HepG2 (cell line): ENCODE results near the gene HSDL2. TPM values are rescaled to one million over a fixed set of nuclear protein-coding genes. Genes with fewer than 3 reads are reported as not detected.
"Not testable (repeated sequence)": the region's sequence is repeated elsewhere in the genome, so short reads cannot be mapped to it uniquely, and the experiment has no call there.

ENCODE experiments used
- ATAC-seq: fragments of 200-7000 bp; cut with Tn5 transposase; 3 replicates; pipeline ENCODE4 v1.9.1; 2020; ENCODE audit warnings: mild to moderate bottlenecking, moderate library complexity
- BruUV-seq: library from RNA; stranded (reverse); fragments of 400-500 nt; replicated peaks from 2 replicates; lab custom pipeline; 2021; lab: Mats Ljungman, UMichigan
- CTCF ChIA-PET: fragments of 300-600 bp; formaldehyde crosslinking; extraction: SDS; loops from one replicate; lab custom pipeline; 2021; ENCODE audit warnings: low total read pairs, inconsistent platforms, low intra/inter-chr PET ratio; lab: Yijun Ruan, JAX
- POLR2A ChIA-PET: fragments of 350-600 bp; sonication (Branson Sonifier 250); formaldehyde crosslinking; loops from one replicate; lab custom pipeline; 2020; ENCODE audit warnings: antibody characterized with exemption, inconsistent platforms; lab: Yijun Ruan, JAX
- DNase-seq: peaks from one replicate; pipeline ENCODE4 v3.0.0-alpha.2; 2015; ENCODE audit warnings: low spot score
- FAIRE-seq: peaks from 3 replicates; lab custom pipeline; 2011; peaks lifted over from hg19 to GRCh38; lab: Jason Lieb, UNC
- H2AFZ ChIP-seq: one replicate; pipeline ENCODE4 v1.6.1; 2011; ENCODE audit warnings: low read length, inconsistent platforms
- H3K27ac ChIP-seq: fragments of 300-600 bp; 3 replicates; pipeline ENCODE4 v1.8.0; 2011; ENCODE audit warnings: mixed run types, mild to moderate bottlenecking, mixed read lengths, low read length, inconsistent platforms; ENCODE audit not compliant: insufficient read depth; ENCODE audit errors: extremely low read length
- H3K27me3 ChIP-seq, 2 experiments: fragments of 200-600 bp in 1 of 2; 2 replicates in 1 of 2; 3 replicates in 1 of 2; pipeline versions ENCODE4 v1.6.0 to v1.8.0; 2011; ENCODE audit warnings: low read length in 2 of 2, mild to moderate bottlenecking in 2 of 2, moderate library complexity in 2 of 2, inconsistent platforms in 1 of 2; ENCODE audit not compliant: insufficient read depth in 2 of 2, control insufficient read depth in 1 of 2
- H3K36me3 ChIP-seq, 2 experiments: fragments of 200-600 bp in 1 of 2; replicated peaks in 1 of 2; 2 replicates in 1 of 2; 3 replicates in 1 of 2; pipeline versions ENCODE4 v1.5.1 to v1.8.0; 2011; ENCODE audit warnings: low read length in 2 of 2, inconsistent platforms in 1 of 2; ENCODE audit not compliant: insufficient read depth in 2 of 2, control insufficient read depth in 1 of 2
- H3K4me1 ChIP-seq: 2 replicates; pipeline ENCODE4 v1.5.1; 2012; ENCODE audit warnings: low read length, inconsistent platforms; ENCODE audit not compliant: insufficient read depth
- H3K4me2 ChIP-seq: 2 replicates; pipeline ENCODE4 v1.6.0; 2011; ENCODE audit warnings: low read depth, low read length, inconsistent platforms
- H3K4me3 ChIP-seq, 3 experiments: fragments of 200-600 bp in 1 of 3; sonication (generic), shearing (Covaris generic) in 1 of 3; replicated peaks in 1 of 3; 2 replicates each; pipeline ENCODE4 v1.5.1; 2011 to 2016; ENCODE audit warnings: low read length in 3 of 3, inconsistent platforms in 2 of 3, low read depth in 2 of 3, mild to moderate bottlenecking in 2 of 3, control low read depth in 1 of 3, mixed read lengths in 1 of 3; ENCODE audit not compliant: insufficient read depth in 1 of 3
- H3K79me2 ChIP-seq: one replicate; pipeline ENCODE4 v1.6.1; 2011; ENCODE audit warnings: low read length, inconsistent platforms; ENCODE audit not compliant: insufficient read depth
- H3K9ac ChIP-seq: 2 replicates; pipeline ENCODE4 v1.6.0; 2011; ENCODE audit warnings: mild to moderate bottlenecking, low read depth, low read length, inconsistent platforms; ENCODE audit not compliant: insufficient read depth
- H3K9me3 ChIP-seq: 2 replicates; pipeline ENCODE4 v1.5.1; 2012; ENCODE audit warnings: mild to moderate bottlenecking, low read length
- H4K20me1 ChIP-seq: 2 replicates; pipeline ENCODE4 v1.6.0; 2011; ENCODE audit warnings: inconsistent platforms, mild to moderate bottlenecking, low read length, moderate library complexity; ENCODE audit not compliant: insufficient read depth
- CREM ChIP-seq, 2 experiments: sonication (generic) in 1 of 2; formaldehyde crosslinking in 1 of 2; IDR thresholded peaks; 2 replicates each; pipeline versions ENCODE4 v1.4.0 to v1.6.1; 2016 to 2020; ENCODE audit warnings: antibody characterized with exemption in 1 of 2, mild to moderate bottlenecking in 1 of 2, missing genetic modification reagents in 1 of 2
- EP300 ChIP-seq, 3 experiments: sonication (generic) in 1 of 3; formaldehyde crosslinking in 1 of 3; IDR thresholded peaks; 2 replicates each; pipeline versions ENCODE4 v1.5.1 to v1.6.1; 2011 to 2020; ENCODE audit warnings: low read depth in 2 of 3, low read length in 2 of 3, borderline replicate concordance in 1 of 3, improper control_type of control experiment in 1 of 3, mild to moderate bottlenecking in 1 of 3, missing genetic modification reagents in 1 of 3, moderate library complexity in 1 of 3
- SOX13 ChIP-seq, 3 experiments: fragments of 450-650 bp in 1 of 3; sonication (generic) in 1 of 3; formaldehyde crosslinking in 1 of 3; IDR thresholded peaks in 2 of 3; conservative IDR thresholded peaks in 1 of 3; 2 replicates each; pipeline versions ENCODE4 v1.5.0 to v1.6.1; 2016 to 2020; ENCODE audit warnings: antibody characterized with exemption in 1 of 3, mild to moderate bottlenecking in 1 of 3, missing compliant biosample characterization in 1 of 3, missing genetic modification reagents in 1 of 3, moderate library complexity in 1 of 3
- SOX5 ChIP-seq: IDR thresholded peaks from 2 replicates; pipeline ENCODE4 v1.6.1; 2016; ENCODE audit warnings: borderline replicate concordance
- SOX6 ChIP-seq, 2 experiments: fragments of 450-650 bp in 1 of 2; sonication (generic) in 1 of 2; formaldehyde crosslinking in 1 of 2; IDR thresholded peaks; 2 replicates each; pipeline versions ENCODE4 v1.4.0 to v1.6.1; 2017 to 2020; ENCODE audit warnings: antibody characterized with exemption in 1 of 2, mild to moderate bottlenecking in 1 of 2, missing genetic modification reagents in 1 of 2
- SP5 ChIP-seq: IDR thresholded peaks from 2 replicates; pipeline ENCODE4 v1.6.1; 2016; ENCODE audit warnings: low read depth, borderline replicate concordance
- TCF7 ChIP-seq: sonication (generic); IDR thresholded peaks from 2 replicates; pipeline ENCODE4 v1.6.1; 2016; ENCODE audit warnings: antibody characterized with exemption, low read depth
- THAP11 ChIP-seq: IDR thresholded peaks from 2 replicates; pipeline ENCODE4 v1.6.1; 2016; ENCODE audit warnings: missing biosample characterization, missing genetic modification reagents
- WGBS: methylation state at CpG from one replicate; pipeline ENCODE4 v1.1.6; 2017; ENCODE audit warnings: low lambda C conversion rate; 5-methylcytosine and 5-hydroxymethylcytosine counted together
- in situ Hi-C: cut with HindIII; loops from 2 replicates; pipeline ENCODE4 v1.10.0; 2017; ENCODE audit warnings: low pct_unique_long_range_greater_than_20kb; ENCODE audit not compliant: extremely low pct_ligation_motif_present
- intact Hi-C: fragments of 100-400 bp; cut with micrococcal nuclease; formaldehyde crosslinking; loops from one replicate; pipeline ENCODE4 v1.10.0; 2022; ENCODE audit not compliant: unreplicated experiment
- polyA plus RNA-seq, 8 experiments: library from polyadenylated mRNA; depleted of rRNA in 3 of 8; stranded (reverse) in 7 of 8; unstranded in 1 of 8; fragments of >200 nt; fragmentation: Illumina TruSeq in 4 of 8; extraction: Trizol in 4 of 8; gene quantifications; 2 replicates each; pipeline versions ENCODE4 v1.2.1 to v1.2.3, GENCODE V29; 2011 to 2016; ENCODE audit warnings: low read depth in 4 of 8, missing spikeins in 1 of 8, mixed read lengths in 1 of 8; ENCODE audit not compliant: insufficient read depth in 1 of 8
- total RNA-seq, 5 experiments: library from RNA; depleted of rRNA; stranded (reverse); fragments of >200 nt; fragmentation: Illumina TruSeq; extraction: Trizol; gene quantifications; 2 replicates each; pipeline ENCODE4 v1.2.3, GENCODE V29; 2016; ENCODE audit warnings: low read depth in 1 of 5
- TF ChIP-seq, protein P1 (sequence below): sonication (generic); formaldehyde crosslinking; IDR thresholded peaks from 2 replicates; pipeline ENCODE4 v1.4.0; 2020; ENCODE audit warnings: missing genetic modification reagents
- TF ChIP-seq, protein P2 (sequence below): sonication (generic); formaldehyde crosslinking; IDR thresholded peaks from 2 replicates; pipeline ENCODE4 v1.4.0; 2020; ENCODE audit warnings: missing genetic modification reagents, borderline replicate concordance

Gene HSDL2
- total and polyA plus RNA-seq, 2 of the 13 experiments (the other 11 are each of a cell fraction or from before 2014, with no cell fraction given), result 55.3 to 80.2 TPM

DNA sequence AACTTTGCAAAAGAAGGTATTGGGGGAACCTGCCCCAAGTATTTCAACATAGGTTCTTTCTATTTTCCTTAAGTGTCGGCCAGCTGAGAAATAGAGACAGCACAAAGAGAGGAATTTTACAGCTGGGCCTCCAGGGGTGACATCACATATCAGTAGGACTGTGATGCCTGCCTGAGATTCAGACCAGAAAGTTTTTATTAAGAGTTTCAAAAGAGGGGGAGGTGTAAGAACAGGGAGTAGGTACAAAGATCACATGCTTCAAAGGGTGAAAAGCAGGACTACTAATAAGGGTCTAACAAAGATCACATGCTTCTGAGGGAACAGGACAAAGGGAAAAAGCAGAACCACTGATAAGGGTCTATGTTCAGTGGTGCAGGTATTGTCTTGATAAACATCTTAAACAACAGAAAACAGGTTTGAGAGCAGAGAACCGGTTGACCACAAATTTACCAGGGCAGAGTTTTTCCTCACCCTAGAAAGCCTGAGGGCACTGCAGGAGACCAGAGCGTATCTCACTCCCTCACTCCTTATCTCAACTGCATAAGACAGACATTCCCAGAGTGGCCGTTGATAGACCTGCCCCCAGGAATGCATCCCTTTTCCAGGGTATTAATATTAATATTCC is 12.1 kb downstream of the HSDL2 start (continued):
- TF ChIP-seq, protein P1, sequence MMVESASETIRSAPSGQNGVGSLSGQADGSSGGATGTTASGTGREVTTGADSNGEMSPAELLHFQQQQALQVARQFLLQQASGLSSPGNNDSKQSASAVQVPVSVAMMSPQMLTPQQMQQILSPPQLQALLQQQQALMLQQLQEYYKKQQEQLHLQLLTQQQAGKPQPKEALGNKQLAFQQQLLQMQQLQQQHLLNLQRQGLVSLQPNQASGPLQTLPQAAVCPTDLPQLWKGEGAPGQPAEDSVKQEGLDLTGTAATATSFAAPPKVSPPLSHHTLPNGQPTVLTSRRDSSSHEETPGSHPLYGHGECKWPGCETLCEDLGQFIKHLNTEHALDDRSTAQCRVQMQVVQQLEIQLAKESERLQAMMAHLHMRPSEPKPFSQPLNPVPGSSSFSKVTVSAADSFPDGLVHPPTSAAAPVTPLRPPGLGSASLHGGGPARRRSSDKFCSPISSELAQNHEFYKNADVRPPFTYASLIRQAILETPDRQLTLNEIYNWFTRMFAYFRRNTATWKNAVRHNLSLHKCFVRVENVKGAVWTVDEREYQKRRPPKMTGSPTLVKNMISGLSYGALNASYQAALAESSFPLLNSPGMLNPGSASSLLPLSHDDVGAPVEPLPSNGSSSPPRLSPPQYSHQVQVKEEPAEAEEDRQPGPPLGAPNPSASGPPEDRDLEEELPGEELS, result peak; percentile 65; the same call in 1 of the 2 replicates
- TF ChIP-seq SOX5 (CRISPR knock-in tag), result peak; percentile 87
- 0 out of 2 replicates have a peak, but pooled peaks have one; percentile 12 for TF ChIP-seq THAP11 (CRISPR knock-in tag)
- 0 out of 4 replicates have a peak, but pooled peaks of 1 of the 2 experiments have one; percentile 31 for TF ChIP-seq EP300 (IDR thresholded peaks at IDR 0.05; ENCODE audit: low read depth in 2 of 2, low read length in 2 of 2)
- TF ChIP-seq EP300 (CRISPR knock-in tag; IDR thresholded peaks at IDR 0.05; ENCODE audit: borderline replicate concordance); CREM (CRISPR knock-in tag; IDR thresholded peaks at IDR 0.05); SOX6 (IDR thresholded peaks at IDR 0.05): not testable (repeated sequence)
- TF ChIP-seq, protein P2, sequence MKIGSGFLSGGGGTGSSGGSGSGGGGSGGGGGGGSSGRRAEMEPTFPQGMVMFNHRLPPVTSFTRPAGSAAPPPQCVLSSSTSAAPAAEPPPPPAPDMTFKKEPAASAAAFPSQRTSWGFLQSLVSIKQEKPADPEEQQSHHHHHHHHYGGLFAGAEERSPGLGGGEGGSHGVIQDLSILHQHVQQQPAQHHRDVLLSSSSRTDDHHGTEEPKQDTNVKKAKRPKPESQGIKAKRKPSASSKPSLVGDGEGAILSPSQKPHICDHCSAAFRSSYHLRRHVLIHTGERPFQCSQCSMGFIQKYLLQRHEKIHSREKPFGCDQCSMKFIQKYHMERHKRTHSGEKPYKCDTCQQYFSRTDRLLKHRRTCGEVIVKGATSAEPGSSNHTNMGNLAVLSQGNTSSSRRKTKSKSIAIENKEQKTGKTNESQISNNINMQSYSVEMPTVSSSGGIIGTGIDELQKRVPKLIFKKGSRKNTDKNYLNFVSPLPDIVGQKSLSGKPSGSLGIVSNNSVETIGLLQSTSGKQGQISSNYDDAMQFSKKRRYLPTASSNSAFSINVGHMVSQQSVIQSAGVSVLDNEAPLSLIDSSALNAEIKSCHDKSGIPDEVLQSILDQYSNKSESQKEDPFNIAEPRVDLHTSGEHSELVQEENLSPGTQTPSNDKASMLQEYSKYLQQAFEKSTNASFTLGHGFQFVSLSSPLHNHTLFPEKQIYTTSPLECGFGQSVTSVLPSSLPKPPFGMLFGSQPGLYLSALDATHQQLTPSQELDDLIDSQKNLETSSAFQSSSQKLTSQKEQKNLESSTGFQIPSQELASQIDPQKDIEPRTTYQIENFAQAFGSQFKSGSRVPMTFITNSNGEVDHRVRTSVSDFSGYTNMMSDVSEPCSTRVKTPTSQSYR (CRISPR knock-in tag), result peak; percentile 82; the same call in 1 of the 2 replicates
- TF ChIP-seq SP5 (CRISPR knock-in tag), result 0 out of 2 replicates have a peak, but pooled peaks have one; percentile 17
- TF ChIP-seq SOX13 (IDR thresholded peaks at IDR 0.05), result peak; percentile 71; the same call in 1 of the 2 replicates
- TF ChIP-seq SOX13 (CRISPR knock-in tag; conservative IDR thresholded peaks at IDR 0.05 in 1 of 2, IDR thresholded peaks at IDR 0.05 in 1 of 2), result peak in 1 of 2 experiments; percentile 93; a peak in 2 of 4 replicates
- peak; percentile 61 for TF ChIP-seq TCF7
- TF ChIP-seq CREM (IDR thresholded peaks at IDR 0.05), result peak; percentile 33; the same call in 1 of the 2 replicates
- peak; percentile 93 for TF ChIP-seq SOX6 (CRISPR knock-in tag; IDR thresholded peaks at IDR 0.05)

DNA sequence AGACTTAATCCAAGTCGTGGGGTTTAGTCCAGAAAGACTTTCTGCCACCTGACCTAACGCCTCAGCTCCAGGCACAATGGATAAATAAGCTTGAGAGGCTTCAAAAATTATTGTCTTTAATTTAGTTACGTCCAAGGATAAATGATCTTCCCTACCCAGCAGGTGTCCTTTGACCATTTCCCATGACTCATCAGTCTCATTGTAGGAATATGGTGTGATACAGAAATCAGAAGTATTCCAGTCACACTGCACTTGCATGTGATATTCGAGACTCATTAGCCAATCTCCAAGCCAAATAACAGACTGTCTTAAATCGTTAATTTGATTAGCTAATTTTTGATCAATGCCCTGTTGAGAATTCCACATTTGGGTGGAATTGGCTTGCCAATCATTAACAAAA is 13.2 kb downstream of the HSDL2 start:
- 95% methylated on average over 5 of the region's 5 CpGs for WGBS
- H3K9me3 ChIP-seq, ATAC-seq, H3K27me3 ChIP-seq, H3K4me2 ChIP-seq, POLR2A ChIA-PET, CTCF ChIA-PET, BruUV-seq, H2AFZ ChIP-seq, H3K4me3 ChIP-seq, H3K27ac ChIP-seq, intact Hi-C loops, H4K20me1 ChIP-seq, H3K9ac ChIP-seq, FAIRE-seq, H3K36me3 ChIP-seq, DNase-seq, in situ Hi-C loops: not testable (repeated sequence)
- Histone ChIP-seq H3K79me2 (peaks cover 56% of the 10 kb centered on the region), H3K4me1 (peaks cover 82% of the 10 kb centered on the region)
